Stimulated activated CD4-positive, alpha-beta T cell treated with anti-CD3 and anti-CD28 coated beads, Interleukin-2, amount 100 ng/mL, for 24 hours (primary cell): ENCODE results near the gene OR5K1.

Experiments used
- DNase-seq, 2 donors: peaks; one replicate each; pipeline ENCODE4 v3.0.0-alpha.2; 2020

OR5K1 gene

DNA sequence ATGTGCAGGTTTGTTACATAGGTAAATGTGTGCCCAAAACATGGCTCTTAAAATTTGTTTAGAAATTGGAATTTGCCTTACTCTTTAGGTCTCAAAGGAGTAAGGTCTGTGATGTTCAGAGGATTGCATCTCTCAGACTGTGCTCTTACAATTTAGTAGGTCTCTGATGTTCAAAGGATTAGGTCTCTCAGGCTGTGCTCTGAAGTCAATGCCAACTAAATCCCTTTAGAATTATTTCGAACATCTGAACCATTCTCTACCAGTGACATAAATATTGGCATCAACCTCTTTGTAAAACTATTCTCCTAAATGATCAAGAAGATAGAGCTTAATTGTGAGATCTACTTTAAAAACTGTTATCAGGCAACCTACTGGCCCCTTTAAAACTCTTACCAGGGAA, at the start of gene OR5K1:
Gene OR5K1, plus strand, starts transcription at position 301 of the 400 bp plus-strand sequence. CDS start 6,376 bp downstream, outside the sequence.
- DNase-seq, result no peak

DNA sequence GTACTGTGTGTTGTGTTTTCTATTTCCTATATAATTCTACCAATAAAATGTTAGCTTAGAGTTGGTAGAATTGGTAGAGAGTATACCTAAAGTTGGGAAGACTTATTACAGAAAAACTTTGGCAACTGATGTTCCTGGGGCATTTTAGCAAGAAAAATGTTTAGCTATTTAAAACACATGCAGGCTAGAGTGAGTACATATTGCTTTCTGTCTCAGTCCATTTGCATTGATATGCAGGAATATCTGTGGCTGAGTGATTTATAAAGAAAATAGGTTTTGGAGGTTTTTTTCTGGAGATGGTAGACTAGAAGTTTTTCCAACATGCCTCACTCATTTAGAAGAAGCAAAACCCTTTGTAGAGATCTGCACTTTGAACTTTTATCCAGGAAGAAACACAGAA, 30.4 kb upstream of the OR5K1 start:
- no peak for DNase-seq

DNA sequence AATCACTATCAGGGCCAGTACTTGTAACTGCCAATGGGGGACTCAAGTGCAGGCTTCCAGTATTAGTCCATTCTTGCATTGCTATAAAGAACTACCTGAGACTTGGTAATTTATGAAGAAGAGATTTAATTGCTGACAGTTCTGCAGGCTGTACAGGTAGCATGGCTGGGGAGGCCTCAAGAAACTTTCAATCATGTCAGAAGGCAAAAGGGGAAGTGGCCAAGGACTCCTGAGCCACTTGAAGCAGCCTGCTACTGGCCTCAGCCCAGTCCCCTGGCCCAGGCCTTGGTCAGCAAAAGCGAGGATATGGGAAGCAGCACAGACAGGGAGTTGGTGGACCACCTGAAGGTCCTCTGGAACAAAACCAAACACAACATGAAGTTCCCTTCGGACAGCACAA, 29.2 kb upstream of the OR5K1 start:
- no peak for DNase-seq

DNA sequence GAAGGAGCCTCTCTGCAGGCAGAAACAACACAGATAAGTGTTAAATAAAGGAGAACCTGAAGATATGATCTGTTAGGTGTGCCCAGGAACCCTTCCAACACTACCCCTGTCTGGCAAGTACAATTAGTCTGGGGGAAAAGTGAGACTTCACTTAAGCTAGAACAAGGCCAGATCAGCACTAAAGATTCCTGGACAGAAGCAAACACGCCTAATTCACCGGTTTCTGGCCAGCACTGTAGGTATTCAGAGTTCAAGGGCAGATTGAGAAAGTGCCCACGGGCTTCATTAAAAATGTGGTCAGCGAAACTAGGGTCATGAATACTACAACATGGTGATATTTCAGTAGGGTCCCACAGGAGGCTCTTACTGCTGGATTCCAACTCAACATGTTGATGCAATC, 28.6 kb upstream of the OR5K1 start:
- DNase-seq, result no peak

DNA sequence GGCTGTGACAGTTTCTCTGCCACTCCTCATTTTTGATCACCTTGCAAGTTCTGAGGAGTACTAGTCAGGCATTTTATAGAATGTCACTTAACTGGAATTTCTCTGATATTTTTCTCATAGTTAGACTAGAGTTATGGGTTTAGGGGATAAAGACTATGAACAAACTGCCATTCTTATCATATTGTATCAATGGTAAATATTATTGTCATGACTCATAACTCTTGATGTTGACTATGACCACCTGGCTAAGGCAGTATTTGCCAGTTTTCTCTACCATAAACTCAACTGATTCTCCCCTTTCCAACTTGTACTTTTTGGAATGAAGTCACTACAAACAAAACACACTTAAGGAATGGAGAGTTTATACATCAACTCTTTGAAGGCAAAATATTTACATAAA, 22.7 kb upstream of the OR5K1 start:
- DNase-seq, result no peak

DNA sequence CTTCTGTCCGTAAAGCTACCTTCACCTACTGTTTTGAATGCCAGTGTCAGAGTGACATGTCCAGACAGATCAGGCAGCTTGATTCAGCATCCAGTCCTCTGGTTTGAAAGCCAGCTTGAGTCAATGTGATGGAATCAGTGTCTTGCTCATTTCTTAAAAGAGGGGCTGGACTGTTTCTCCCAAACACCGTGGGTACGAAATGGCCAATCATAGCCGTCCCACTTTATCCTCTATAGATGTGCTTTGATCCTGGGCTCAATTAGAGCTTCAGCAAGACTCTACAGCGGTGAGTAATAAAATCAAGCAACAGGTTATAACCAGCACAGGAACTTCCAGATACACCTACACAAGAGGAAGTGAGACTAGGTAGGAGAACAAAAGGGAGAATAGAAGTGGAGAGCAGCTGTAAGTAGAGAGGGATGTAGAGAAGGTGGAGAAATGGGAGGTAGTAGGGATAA, 17.0 kb upstream of the OR5K1 start:
- DNase-seq, result no peak

DNA sequence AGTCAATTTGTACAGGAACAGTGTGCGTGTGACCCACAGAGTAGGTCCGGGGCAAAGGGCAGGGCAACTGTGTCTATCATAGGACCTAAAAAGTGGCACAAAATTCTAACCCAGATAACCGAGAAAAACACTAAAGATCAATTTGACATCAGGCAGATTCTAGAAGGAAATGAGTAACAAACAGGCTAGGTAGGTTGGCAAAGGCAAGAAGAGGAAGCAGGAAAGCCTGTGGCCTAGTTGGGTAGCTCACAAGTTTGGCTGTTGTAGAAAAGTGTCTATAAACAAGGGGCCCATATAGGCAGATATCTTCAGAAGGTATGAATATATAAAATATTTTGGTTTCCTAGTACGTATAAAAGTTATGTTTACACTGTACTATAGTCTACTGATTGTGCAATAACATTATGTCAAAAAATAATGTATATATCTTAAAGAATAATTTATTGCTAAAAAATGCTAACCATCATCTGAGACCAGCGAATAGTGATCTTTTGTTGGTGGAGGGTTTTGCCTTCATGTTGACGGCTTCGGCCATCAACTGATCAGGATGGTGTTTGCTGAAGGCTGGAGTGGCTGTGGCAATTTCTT, 13.3 kb upstream of the OR5K1 start:
- no peak for DNase-seq

DNA sequence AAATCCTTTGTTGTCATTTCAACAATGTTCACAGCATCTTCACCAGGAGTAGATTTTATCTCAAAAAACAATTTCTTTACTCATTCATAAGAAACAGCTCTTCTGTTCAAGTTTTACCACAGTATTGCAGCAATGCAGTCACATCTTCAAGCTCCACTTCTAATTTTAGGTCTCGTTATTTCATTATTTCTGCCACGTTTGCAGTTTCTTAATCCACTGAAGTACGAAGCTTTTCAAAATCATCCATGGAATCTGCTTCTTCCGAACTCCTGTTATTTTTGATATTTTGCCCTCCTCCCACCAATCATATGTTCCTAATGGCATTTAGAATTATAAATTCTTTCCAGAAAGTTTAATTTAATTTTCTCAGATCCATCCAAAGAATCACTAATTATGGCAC, 12.6 kb upstream of the OR5K1 start:
- no peak for DNase-seq

DNA sequence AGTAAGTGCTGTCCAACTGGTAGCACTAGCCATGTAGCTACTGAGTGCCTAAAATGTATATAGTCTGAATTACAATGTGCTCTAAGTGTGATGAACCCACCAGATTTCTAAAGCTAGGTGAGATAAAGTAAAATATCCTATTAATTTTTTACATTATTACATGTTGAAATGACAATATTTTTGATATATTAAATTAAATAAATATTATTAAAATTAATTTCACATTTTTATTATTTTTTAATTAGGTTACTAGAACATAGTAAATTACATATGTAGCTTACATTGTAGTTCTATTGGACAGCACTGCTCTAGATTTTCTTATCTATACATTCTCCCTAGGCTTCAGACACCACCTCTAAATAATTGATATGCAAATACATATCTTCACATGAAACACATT, 9.2 kb upstream of the OR5K1 start:
- DNase-seq, result no peak

DNA sequence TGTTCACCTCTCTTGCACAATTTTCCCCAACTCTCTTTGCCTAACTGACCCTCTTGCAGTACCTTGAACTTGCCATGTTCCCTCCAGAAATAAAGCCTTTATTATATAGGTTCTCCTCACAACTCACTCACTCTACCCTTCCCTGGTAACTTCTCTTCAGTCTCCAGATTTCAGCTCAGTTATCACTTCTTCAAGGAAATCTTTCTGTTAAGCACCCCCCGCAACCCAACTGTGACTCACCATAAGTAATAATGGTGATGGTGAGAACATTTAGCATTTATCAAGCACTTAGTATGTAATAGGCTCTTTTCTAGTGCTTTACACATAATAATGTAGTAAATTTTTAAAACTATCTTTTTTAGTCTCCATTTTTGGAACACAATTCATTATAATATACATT, 8.1 kb upstream of the OR5K1 start:
- no peak for DNase-seq

DNA sequence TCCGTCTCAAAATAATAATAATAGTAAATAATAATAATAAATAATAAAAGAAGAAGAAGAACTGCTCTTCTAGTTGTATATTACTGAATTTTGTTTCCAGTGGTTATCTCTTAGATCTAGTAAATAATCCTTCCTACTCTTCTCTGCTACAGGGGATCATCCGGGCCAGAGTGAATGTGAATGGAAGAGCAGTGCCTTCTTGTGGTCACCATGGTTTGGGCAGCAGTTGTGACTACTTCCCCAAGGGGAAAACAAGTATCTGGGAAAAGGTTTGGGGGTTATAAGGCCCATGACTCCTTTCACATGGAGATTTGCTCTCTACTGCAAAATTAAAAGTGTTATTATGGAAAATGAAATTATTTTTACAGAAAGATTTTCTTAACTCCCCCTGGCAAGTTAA, 5.5 kb upstream of the OR5K1 start:
- DNase-seq, result no peak

DNA sequence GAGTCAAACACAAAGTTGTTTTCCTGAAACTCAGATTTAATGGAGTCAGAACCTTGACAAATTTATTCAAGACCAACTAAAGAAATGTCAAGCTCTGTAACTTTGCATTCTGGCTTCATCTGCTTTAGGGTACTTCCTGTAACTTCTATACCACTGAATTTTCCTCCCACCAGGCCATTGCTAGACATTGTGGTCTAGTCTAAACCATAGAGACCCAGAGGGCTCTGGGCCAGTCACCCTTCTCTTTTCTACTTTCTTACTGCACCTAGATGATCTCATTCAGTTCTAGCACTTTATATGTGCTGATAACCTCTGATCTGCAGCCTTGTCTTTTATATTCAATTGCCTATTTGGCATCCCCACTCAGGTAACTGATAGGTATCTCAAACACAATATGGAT, 2.8 kb upstream of the OR5K1 start:
- DNase-seq, result no peak

DNA sequence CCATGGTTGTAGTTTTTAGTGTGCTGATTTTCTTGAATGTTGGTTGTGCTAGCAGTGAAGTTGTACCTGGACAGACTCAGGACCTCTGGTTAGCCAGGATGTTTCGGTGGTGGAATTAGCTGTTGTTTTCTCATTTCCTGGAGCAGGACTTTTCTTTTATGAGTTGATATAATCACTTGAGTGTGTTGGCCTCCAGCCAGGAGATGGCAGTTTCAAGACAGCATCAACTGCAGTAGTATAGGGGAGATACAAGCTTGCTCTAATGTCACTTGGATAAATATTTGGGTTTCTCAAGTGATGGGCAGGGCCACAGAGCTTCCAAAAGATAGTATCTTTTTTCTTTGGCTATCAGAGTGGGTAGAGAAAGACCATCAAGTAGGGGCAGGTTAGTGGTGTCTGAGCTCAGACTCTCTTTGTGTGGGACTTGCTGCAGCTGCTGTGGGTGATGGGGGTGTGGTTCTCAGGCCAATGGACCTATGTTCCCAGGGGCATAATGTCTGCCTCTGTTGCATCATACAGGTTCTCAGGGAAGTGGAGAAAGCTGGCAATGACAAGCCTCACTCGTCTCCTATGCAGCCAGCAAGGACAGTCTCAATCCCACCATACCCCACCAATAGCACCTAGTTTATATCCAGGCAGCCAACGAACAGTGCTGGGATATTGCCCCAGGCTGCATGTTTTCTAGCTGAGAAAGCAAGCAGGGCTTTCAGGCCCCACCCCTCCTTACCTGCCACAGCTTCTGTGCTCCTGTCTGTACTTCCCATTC, 19.9 kb downstream of the OR5K1 start:
- DNase-seq, result no peak

DNA sequence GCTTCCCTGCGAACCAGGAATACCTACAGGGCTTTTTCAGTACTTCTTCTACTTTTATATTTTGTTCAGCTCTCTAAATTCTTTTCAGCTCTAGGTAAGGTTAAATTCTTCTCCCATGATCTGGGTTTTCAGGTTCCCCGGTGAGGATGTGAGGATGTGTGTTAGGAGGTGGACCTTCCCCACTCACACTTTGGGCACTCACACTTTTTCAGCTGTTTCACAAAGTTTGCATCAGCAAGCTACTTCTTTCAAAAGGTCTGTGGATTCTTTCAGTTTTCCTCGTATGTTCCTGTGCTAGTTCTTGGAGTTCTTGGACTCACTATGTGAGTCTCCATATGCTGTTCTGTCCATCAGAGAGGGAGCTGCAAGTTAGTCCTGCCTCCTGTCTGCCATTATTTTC, 20.6 kb downstream of the OR5K1 start:
- DNase-seq, result no peak

DNA sequence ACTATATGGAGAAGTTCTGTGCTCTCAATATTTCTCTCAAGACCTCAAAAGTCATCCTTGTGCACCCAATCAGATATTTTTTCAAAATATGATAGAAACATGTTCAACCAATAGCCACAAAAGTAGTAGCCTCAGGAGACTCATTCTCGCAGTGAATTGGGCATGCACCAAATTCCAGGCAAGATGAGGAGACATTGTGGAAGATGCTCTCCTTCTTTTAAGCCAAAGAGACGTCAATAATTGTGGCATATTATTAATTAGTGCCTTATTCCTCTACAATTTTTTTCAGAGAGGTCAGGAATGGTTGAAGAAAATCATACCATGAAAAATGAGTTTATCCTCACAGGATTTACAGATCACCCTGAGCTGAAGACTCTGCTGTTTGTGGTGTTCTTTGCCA, 34.4 kb downstream of the OR5K1 start, which contains the start of gene OR5K2:
Gene OR5K2, plus strand, starts transcription at position 301 of the 400 bp plus-strand sequence. Its CDS starts 0 bp downstream, at position 301.
- DNase-seq, result no peak

DNA sequence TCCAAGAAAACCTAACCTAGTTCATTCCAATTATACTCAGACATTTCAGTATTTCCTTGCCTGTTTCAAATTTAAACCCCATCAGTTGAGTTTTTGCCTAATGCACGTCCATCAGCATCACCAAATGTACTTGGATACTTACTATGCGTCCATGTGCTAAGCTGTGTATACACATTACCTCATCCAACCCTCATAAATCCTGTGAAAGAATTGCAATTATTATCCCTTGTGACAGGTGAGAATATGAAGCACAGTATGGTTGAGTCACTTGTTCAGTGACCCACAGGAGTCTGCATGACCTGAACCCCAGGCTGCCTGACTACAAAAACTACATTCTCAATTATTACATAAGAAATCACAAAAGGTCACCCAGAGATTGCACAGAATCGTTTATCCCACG, 37.0 kb downstream of the OR5K1 start:
- no peak for DNase-seq

DNA sequence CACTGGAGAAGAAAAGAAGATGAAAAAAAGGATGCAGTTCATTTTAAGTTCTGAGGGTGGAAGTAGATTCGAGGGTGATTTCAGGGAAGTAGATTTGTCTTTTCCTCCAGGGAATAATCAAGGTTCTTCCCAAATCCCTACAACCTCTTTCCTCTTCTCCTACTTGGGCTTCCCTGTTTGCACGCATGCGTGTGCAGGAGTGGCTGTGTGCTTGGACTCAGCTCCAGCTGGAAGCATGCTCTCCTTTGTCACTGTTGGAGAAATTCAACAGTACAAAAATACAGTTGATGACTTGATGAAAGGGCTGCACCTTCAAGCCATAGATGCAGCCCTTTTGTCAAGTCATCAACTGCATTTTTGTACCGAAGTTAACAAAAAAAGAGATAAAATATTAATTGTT, 38.3 kb downstream of the OR5K1 start:
- DNase-seq, result no peak

DNA sequence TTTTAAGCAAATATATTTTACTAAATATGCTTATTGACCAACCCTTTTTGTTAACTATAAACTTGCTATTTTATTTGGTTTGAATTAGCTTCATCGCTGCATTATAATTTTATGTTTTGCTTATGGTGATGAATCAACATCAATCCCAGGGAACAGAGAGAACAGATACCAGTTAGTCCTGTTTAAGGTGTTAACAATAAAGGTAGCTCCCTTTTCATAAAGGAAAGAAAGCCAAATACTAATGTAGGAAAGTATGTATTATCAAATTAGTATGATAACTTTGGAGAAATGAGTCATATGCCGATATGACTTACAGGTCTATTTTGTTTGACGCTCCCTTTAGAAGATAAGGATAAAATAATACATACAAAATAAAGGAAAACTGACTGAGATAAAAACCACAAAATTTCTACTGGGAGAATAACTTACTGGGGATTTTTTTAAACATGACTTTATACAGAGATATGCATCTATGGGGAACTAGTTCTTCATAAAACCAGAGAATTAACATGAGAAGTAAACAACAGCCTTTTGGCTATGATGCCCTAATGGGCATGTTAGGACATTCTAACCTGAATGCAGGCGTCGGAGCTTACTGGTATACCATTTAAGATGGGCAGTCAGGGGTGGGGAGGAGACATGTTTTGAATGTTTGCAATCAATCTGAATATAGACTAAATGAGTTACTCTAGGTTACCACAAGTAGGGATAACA, 39.0 kb downstream of the OR5K1 start:
- no peak for DNase-seq

DNA sequence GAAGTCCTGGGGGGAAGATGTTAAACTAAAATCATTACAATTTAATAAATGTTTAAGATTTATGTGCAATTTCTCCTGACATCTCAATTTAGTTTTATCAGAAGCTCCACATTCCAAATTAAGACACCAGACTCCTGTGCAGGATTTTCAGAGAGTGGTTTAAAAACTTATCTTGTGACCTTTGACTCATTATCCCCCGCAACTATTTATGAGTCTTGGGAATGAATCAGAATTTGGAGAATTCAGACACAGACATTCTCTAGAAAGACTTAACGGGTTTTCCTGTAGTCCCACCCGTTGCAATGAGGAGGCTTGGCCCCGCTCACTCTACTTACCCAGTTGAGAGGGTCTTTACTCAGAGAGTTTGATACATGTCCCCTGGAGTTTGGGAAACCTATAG, 41.5 kb downstream of the OR5K1 start:
- no peak for DNase-seq

DNA sequence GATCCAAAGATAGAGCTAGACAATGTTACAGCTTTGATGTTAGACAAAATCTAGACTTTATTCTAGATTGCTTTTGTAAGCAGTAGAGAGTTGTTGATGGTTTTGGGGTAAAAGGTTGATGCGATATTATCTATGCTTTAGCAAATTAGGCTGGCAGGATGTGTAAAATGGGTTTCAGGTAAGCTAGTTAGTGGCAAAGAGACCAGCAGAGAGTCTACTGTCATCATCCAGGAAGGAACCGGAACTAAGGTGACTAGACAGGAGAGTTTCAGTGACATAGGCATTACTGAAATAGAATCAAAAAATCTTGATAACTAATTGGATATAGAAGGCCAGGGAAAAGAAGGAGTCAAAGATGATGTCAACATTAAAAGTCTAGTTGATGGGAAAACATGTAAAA, 45.6 kb downstream of the OR5K1 start:
- DNase-seq, result no peak

DNA sequence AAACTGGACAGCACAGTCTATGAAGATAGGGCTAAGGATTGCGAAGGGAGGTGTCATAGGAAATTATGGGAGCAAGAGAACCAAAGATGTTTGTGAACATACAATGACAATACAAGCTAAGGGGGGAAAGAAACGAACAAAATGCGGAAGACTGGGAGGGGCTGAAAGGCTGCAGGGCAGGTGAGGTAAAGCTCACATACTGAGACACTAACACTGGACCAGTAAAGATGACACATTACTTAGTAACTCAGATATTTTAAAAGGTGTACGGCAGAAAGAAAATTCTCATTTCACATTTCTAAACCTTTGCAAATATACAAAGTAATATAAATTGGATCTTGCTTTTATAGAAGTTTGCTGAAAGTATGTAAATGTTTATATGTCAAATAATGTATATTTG, 49.6 kb downstream of the OR5K1 start:
- DNase-seq, result no peak

DNA sequence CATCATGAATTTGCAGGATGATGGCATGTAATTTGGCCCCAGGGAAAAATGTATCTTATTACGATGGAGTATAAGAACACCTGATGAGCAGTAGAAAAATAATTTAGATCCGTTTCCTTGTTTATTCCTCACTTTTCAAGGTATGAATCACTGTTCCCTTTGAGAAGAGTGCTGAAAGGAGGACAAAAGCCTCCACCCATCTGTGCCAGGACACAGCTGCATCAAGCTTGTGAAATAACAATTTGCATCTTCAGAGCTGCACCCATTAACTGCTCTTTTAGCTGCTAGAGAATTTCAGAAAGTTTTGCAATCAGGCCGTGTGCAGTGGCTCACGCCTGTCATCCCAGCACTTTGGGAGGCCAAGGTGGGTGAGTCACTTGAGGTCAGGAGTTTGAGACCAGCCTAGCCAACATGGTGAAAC, 50.1 kb downstream of the OR5K1 start:
- DNase-seq, result no peak

DNA sequence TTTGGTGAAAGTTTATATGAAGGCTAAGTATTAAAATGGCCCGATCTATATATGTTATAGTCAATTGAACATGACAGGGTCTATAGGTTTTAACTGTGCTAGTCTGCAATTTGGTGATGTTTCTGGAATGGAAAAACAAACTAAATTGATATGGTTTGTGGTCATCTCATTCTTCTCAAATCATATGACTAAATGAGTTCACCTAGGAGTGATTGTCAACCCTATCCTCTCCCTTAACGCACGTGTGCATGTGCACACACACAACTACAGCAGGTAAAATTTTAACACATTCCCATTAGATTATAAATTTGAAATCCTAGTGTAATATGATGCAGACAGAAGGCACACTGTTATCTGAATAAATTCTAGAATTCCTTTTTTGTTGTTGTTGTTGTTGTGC, 50.7 kb downstream of the OR5K1 start:
- no peak for DNase-seq

DNA sequence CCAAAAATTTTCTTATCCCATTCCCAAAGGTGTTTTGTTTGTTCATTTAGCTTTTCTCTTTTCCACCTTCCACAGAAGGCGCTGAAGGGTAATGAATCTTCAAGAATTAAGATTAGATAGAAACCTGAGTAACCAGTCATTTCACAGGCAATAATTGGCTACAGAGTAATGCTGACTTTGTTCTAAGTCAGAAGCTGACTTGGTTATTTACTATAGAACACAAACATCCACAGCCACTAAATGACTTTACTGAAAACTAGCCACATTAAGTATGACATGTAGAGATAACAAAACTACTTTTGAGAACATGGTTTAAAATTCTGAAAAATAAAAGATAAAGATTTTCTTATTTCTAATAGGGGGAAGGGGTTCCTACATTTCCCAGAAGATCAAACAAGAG, 51.9 kb downstream of the OR5K1 start:
- no peak for DNase-seq
